Nephron progenitor cell (in vitro differentiated cells): ENCODE data around the gene ASIC2.

Source experiments
- DNase-seq: peaks from one replicate; pipeline ENCODE4 v3.0.0; 2021
- H3K27ac Mint-ChIP-seq: 2 replicates; pipeline ENCODE4 v1.8.0; 2021; ENCODE audit warnings: mild to moderate bottlenecking, moderate library complexity, mixed read lengths
- H3K27me3 Mint-ChIP-seq: 2 replicates; pipeline ENCODE4 v1.8.0; 2021; ENCODE audit warnings: mild to moderate bottlenecking, low read depth, mixed read lengths; ENCODE audit not compliant: poor library complexity
- H3K36me3 Mint-ChIP-seq: 2 replicates; pipeline ENCODE4 v1.8.0; 2021; ENCODE audit warnings: low read depth, mixed read lengths
- H3K4me1 Mint-ChIP-seq: 2 replicates; pipeline ENCODE4 v1.8.0; 2021; ENCODE audit warnings: mixed read lengths
- H3K4me3 Mint-ChIP-seq: 2 replicates; pipeline ENCODE4 v1.8.0; 2021; ENCODE audit warnings: mild to moderate bottlenecking, moderate library complexity, mixed read lengths
- H3K9me3 Mint-ChIP-seq: 2 replicates; pipeline ENCODE4 v1.8.0; 2021; ENCODE audit warnings: mild to moderate bottlenecking, moderate library complexity, mixed read lengths
- TF ChIP-seq, protein P1 (sequence below): fragments of 200-600 bp; sonication (generic); IDR thresholded peaks from 2 replicates; pipeline ENCODE4 v1.5.0; 2021; ENCODE audit warnings: antibody characterized with exemption

Gene ASIC2

DNA sequence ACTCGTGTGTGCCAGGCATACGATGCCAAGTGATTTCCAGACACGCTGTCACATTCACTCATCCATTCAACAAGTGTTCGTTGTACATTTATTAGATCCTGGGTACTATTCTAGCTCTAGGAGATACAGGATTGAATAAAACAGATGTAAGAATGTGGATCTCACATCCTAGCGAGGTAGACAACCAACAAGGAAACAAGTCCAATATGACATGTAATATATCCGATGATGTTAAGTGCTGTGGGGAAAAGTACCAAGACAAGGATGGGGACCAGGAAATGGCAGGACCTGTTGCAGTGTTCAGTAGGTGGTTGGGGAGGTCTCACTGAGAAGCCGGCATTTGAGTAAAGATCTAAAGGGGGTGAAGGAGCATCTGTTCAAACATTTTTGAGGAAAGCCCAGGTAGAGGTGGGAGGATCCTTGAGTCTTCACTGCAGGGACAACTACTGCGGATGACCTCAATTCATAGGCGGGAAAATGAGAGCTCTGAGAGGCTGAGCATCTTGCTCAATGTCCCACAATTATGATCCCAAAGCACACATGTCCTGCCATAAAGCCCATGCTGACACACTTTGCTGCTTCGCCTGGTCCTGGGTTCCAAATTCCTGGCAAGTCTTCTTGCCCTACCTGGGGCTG, 129.4 kb downstream of the ASIC2 start:
- no peak overlapping the region for H3K4me3 Mint-ChIP-seq
- H3K9me3 Mint-ChIP-seq = no peaks in the 10 kb centered on the region
- peaks cover 3% of the 10 kb centered on the region for H3K27me3 Mint-ChIP-seq
- no peaks in the 10 kb centered on the region for H3K36me3 Mint-ChIP-seq
- peaks cover 16% of the 10 kb centered on the region for H3K4me1 Mint-ChIP-seq
- no peak for DNase-seq
- H3K27ac Mint-ChIP-seq = no peak overlapping the region
- TF ChIP-seq, protein P1, sequence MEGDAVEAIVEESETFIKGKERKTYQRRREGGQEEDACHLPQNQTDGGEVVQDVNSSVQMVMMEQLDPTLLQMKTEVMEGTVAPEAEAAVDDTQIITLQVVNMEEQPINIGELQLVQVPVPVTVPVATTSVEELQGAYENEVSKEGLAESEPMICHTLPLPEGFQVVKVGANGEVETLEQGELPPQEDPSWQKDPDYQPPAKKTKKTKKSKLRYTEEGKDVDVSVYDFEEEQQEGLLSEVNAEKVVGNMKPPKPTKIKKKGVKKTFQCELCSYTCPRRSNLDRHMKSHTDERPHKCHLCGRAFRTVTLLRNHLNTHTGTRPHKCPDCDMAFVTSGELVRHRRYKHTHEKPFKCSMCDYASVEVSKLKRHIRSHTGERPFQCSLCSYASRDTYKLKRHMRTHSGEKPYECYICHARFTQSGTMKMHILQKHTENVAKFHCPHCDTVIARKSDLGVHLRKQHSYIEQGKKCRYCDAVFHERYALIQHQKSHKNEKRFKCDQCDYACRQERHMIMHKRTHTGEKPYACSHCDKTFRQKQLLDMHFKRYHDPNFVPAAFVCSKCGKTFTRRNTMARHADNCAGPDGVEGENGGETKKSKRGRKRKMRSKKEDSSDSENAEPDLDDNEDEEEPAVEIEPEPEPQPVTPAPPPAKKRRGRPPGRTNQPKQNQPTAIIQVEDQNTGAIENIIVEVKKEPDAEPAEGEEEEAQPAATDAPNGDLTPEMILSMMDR = no peak

DNA sequence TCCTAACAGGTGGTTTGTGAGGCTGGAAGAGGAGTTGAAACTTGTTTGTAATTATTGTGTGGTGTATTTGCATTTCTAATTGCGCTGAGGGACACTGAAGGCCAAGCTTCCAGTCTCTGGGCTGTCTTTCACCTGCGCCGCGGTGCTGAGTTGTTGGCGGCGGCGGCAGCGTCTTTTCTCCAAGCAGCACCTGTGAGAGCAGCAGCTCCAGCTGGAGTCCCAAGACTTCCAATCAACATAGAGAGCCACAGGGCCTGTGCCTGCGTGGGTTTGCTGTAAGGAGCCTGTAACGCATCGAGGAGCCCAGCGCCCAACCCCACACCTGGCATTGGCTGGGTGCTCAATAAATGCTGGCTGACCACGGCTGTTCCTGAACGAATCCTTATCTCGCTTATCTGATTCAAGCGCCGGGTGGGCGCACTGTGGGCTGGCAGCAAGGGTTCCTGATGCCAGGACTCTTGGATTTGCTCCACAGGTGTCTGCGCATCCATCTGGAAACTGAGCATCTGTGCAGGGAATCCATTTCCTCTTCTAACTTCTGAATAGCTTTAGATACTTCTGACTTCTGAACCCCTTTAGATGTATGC, 138.1 kb downstream of the ASIC2 start:
- DNase-seq = no peak
- H3K27ac Mint-ChIP-seq = no peak overlapping the region
- H3K36me3 Mint-ChIP-seq = no peaks in the 10 kb centered on the region
- peaks cover 30% of the 10 kb centered on the region for H3K4me1 Mint-ChIP-seq
- H3K9me3 Mint-ChIP-seq = no peaks in the 10 kb centered on the region
- H3K27me3 Mint-ChIP-seq = no peaks in the 10 kb centered on the region
- H3K4me3 Mint-ChIP-seq = no peak overlapping the region
- TF ChIP-seq, protein P1 = no peak

DNA sequence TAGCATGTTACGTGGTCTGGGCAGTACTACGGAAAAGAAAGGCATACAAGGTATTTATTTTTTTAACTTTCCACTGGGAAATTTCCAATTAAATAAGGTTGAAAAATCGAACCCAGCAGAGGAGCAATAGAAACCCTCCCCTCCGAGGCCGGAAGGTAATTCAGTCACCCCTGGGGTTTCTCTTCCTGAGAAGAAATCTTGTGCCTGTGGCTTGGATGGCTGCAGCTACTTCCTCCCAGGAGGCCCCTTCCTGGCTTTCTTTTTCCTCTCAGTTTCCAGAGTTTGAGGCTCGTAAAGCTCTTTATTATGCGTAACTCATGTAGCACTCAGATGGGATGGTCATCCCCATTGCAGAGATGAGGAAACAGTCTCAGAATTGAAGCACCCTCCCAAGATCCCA, 140.3 kb downstream of the ASIC2 start:
- TF ChIP-seq, protein P1 = no peak
- no peaks in the 10 kb centered on the region for H3K9me3 Mint-ChIP-seq
- H3K4me1 Mint-ChIP-seq = peaks cover 30% of the 10 kb centered on the region
- H3K4me3 Mint-ChIP-seq = no peak overlapping the region
- H3K27ac Mint-ChIP-seq = no peak overlapping the region
- no peak for DNase-seq
- H3K27me3 Mint-ChIP-seq = no peaks in the 10 kb centered on the region
- H3K36me3 Mint-ChIP-seq = no peaks in the 10 kb centered on the region

DNA sequence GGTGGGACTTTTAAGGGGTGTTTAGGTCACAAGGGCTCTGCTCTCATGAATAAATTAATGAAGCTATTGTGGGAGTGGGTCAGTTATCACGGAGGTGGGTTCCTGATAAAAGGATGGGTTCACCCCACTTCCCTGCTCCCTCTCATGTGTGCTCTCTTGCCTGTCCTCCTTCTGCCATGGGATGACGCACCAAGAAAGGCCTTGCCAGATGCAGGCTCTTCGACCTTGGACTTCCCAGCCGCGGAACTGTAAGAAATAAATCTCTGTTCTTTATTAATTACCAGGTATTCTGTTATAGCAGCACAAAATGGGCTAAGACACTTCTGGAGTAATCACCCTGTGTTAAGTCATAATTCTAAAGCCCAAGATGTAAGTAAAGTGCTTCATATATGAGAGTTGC, 141.5 kb downstream of the ASIC2 start:
- Mint-ChIP-seq H3K4me3 (no peak overlapping the region), H3K36me3 (no peaks in the 10 kb centered on the region), H3K27me3 (no peaks in the 10 kb centered on the region), H3K27ac (no peak overlapping the region), H3K4me1 (peaks cover 30% of the 10 kb centered on the region), H3K9me3 (no peaks in the 10 kb centered on the region)
- DNase-seq = no peak
- TF ChIP-seq, protein P1 = no peak

DNA sequence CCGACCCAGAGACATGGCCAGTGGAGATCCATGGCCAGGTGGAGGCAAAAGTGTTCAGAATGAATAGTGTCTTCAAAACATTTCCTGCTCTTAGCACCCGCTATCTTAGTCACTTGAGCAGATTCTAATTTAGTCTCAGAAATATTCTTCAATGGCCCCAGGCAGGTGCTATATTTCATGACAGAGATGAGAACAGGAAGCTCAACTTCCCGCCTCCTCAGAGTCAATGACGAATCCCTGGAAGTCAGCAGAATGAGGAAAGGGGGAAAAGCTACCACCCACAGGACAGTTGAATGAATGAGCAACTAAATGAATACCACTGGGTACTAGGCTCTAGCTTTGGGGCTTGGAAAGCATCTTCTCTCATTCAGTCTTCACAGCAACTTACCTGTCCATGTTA, 147.2 kb downstream of the ASIC2 start:
- H3K4me1 Mint-ChIP-seq = no peaks in the 10 kb centered on the region
- H3K36me3 Mint-ChIP-seq = no peaks in the 10 kb centered on the region
- H3K4me3 Mint-ChIP-seq = no peak overlapping the region
- no peak for DNase-seq
- no peaks in the 10 kb centered on the region for H3K27me3 Mint-ChIP-seq
- H3K9me3 Mint-ChIP-seq = no peaks in the 10 kb centered on the region
- no peak overlapping the region for H3K27ac Mint-ChIP-seq
- TF ChIP-seq, protein P1 = no peak

DNA sequence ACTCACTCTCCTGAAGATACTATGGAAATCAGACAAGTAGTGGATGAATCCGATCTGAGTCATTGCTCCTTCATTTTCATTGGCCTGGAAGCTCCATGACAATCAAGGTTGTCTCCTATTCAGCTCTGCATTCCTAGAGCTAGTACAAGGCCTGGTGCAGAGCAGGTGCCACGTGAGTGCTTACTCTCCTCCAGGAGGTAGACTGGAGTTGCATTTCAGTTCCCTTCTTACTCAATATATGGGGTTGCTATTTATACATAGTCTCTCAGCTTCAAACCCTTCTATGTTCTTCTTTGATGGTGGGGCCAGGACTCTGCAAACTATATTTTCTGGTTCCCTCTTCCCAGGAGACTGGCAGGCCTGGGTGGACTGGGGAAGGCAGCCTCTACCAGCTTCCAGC, 148.3 kb downstream of the ASIC2 start:
- Mint-ChIP-seq H3K9me3 (no peaks in the 10 kb centered on the region), H3K4me1 (no peaks in the 10 kb centered on the region), H3K27me3 (peaks cover 2% of the 10 kb centered on the region), H3K4me3 (no peak overlapping the region), H3K36me3 (no peaks in the 10 kb centered on the region), H3K27ac (no peak overlapping the region)
- no peak for DNase-seq
- TF ChIP-seq, protein P1 = no peak
